H1 (cell line): ENCODE measurements around the gene SPEM1. TPM values are rescaled to one million over a fixed set of nuclear protein-coding genes. Genes with fewer than 3 reads are reported as not detected.

Experiments used
- CTCF ChIA-PET: fragments of 300-600 bp; sonication (Branson Sonifier 250); formaldehyde crosslinking; loops from one replicate; lab custom pipeline; 2021; ENCODE audit not compliant: partially characterized antibody; lab: Charles Lee
- POLR2A ChIA-PET: fragments of 300-600 bp; sonication (Branson Sonifier 250); formaldehyde crosslinking; loops from one replicate; lab custom pipeline; 2021; ENCODE audit warnings: inconsistent platforms; ENCODE audit not compliant: partially characterized antibody; lab: Charles Lee
- DNase-seq, 2 experiments: peaks; one replicate each; pipeline versions ENCODE4 v3.0.0 to v3.0.0-alpha.2; 2010 to 2022; ENCODE audit warnings: low spot score in 2 of 2, low read depth in 1 of 2, mixed read lengths in 1 of 2
- FAIRE-seq: peaks from 2 replicates; lab custom pipeline; 2011; peaks lifted over from hg19 to GRCh38; lab: Jason Lieb, UNC
- H2AFZ ChIP-seq: 2 replicates; pipeline ENCODE4 v1.8.1; 2012; ENCODE audit warnings: low read length, inconsistent platforms
- H2AK5ac ChIP-seq: 2 replicates; pipeline ENCODE4 v1.6.1; 2013; ENCODE audit warnings: low read depth, low read length
- H2BK120ac ChIP-seq: replicated peaks from 2 replicates; pipeline ENCODE3; 2013; ENCODE audit warnings: low read depth, low read length, inconsistent platforms
- H2BK12ac ChIP-seq: 2 replicates; pipeline ENCODE4 v1.6.1; 2013; ENCODE audit warnings: low read depth, low read length
- H2BK15ac ChIP-seq: 2 replicates; pipeline ENCODE4 v1.6.1; 2013; ENCODE audit warnings: low read length
- H2BK20ac ChIP-seq: 2 replicates; pipeline ENCODE4 v1.6.1; 2013; ENCODE audit warnings: low read length
- H2BK5ac ChIP-seq: 2 replicates; pipeline ENCODE4 v1.6.1; 2013; ENCODE audit warnings: low read depth, low read length
- H3K14ac ChIP-seq: 2 replicates; pipeline ENCODE4 v1.6.1; 2013; ENCODE audit warnings: inconsistent platforms; ENCODE audit not compliant: insufficient read length
- H3K18ac ChIP-seq: 2 replicates; pipeline ENCODE4 v1.6.1; 2013; ENCODE audit warnings: low read length; ENCODE audit errors: extremely low read depth
- H3K23ac ChIP-seq: 2 replicates; pipeline ENCODE4 v1.6.1; 2013; ENCODE audit warnings: inconsistent platforms; ENCODE audit not compliant: insufficient read length
- H3K23me2 ChIP-seq: 2 replicates; pipeline ENCODE4 v1.6.1; 2013; ENCODE audit warnings: low read depth, low read length
- H3K27ac ChIP-seq: 2 replicates; pipeline ENCODE4 v1.6.1; 2011; ENCODE audit warnings: low read depth, low read length, inconsistent platforms
- H3K27me3 ChIP-seq, 4 experiments: replicated peaks in 1 of 4; 1 replicate in 1 of 4; 2 replicates in 3 of 4; pipeline versions ENCODE4 v1.6.1 to v1.8.1; 2011 to 2013; ENCODE audit warnings: low read length in 3 of 4, mild to moderate bottlenecking in 3 of 4, inconsistent platforms in 2 of 4, mixed read lengths in 2 of 4, moderate library complexity in 1 of 4; ENCODE audit not compliant: control insufficient read depth in 3 of 4, insufficient read depth in 3 of 4; ENCODE audit errors: extremely low read depth in 1 of 4
- H3K36me3 ChIP-seq, 4 experiments: 2 replicates each; pipeline versions ENCODE4 v1.6.1 to v1.8.1; 2011 to 2013; ENCODE audit warnings: mild to moderate bottlenecking in 4 of 4, low read length in 3 of 4, moderate library complexity in 2 of 4, control low read depth in 1 of 4, inconsistent platforms in 1 of 4; ENCODE audit not compliant: insufficient read depth in 4 of 4, control insufficient read depth in 2 of 4
- H3K4ac ChIP-seq: replicated peaks from 2 replicates; pipeline ENCODE3; 2013; ENCODE audit warnings: low read length, low read depth, mixed read lengths, inconsistent platforms; ENCODE audit not compliant: insufficient read length
- H3K4me1 ChIP-seq, 4 experiments: replicated peaks in 1 of 4; 1 replicate in 1 of 4; 2 replicates in 3 of 4; pipeline versions ENCODE4 v1.6.1 to v1.8.1; 2011 to 2013; ENCODE audit warnings: low read length in 3 of 4, inconsistent platforms in 2 of 4, mixed read lengths in 1 of 4; ENCODE audit not compliant: insufficient read depth in 4 of 4, control insufficient read depth in 3 of 4
- H3K4me2 ChIP-seq, 2 experiments: 2 replicates each; pipeline versions ENCODE4 v1.6.1 to v1.8.1; 2011 to 2013; ENCODE audit warnings: low read depth in 2 of 2, low read length in 2 of 2, control low read depth in 1 of 2, inconsistent platforms in 1 of 2, mild to moderate bottlenecking in 1 of 2; ENCODE audit not compliant: insufficient read depth in 1 of 2
- H3K4me3 ChIP-seq, 4 experiments: fragments of 200-600, 300-600 bp in 1 of 4; sonication (generic), shearing (Covaris generic), sonication (Bioruptor Twin) in 1 of 4; 2 replicates each; pipeline versions ENCODE4 v1.5.1 to v1.8.1; 2011 to 2016; ENCODE audit warnings: low read length in 4 of 4, low read depth in 3 of 4, control low read depth in 2 of 4, inconsistent platforms in 2 of 4, mild to moderate bottlenecking in 2 of 4, mixed read lengths in 1 of 4, moderate library complexity in 1 of 4; ENCODE audit not compliant: insufficient read depth in 2 of 4; ENCODE audit errors: extremely low read depth in 1 of 4
- H3K56ac ChIP-seq: replicated peaks from 2 replicates; pipeline ENCODE3; 2013; ENCODE audit warnings: low read depth, mild to moderate bottlenecking, mixed read lengths, low read length, inconsistent platforms; ENCODE audit not compliant: insufficient read length
- H3K79me1 ChIP-seq: 2 replicates; pipeline ENCODE4 v1.6.1; 2013; ENCODE audit warnings: low read depth, low read length, control low read depth
- H3K79me2 ChIP-seq, 2 experiments: 2 replicates each; pipeline versions ENCODE4 v1.6.1 to v1.8.1; 2012 to 2013; ENCODE audit warnings: low read length in 2 of 2, mild to moderate bottlenecking in 2 of 2, inconsistent platforms in 1 of 2; ENCODE audit not compliant: insufficient read depth in 2 of 2, control insufficient read depth in 1 of 2
- H3K9ac ChIP-seq, 4 experiments: replicated peaks in 1 of 4; 1 replicate in 1 of 4; 2 replicates in 3 of 4; pipeline versions ENCODE4 v1.6.1 to v1.8.1; 2011 to 2013; ENCODE audit warnings: low read depth in 3 of 4, low read length in 3 of 4, control low read depth in 2 of 4, mild to moderate bottlenecking in 2 of 4, moderate library complexity in 2 of 4, inconsistent platforms in 1 of 4; ENCODE audit errors: extremely low read depth in 1 of 4
- H3K9me3 ChIP-seq, 2 experiments: 2 replicates each; pipeline versions ENCODE4 v1.6.1 to v1.8.1; 2012 to 2013; ENCODE audit warnings: mild to moderate bottlenecking in 2 of 2, moderate library complexity in 2 of 2, control low read depth in 1 of 2, inconsistent platforms in 1 of 2, low read depth in 1 of 2, low read length in 1 of 2, mixed read lengths in 1 of 2; ENCODE audit not compliant: insufficient read depth in 2 of 2
- H4K20me1 ChIP-seq, 2 experiments: replicated peaks in 1 of 2; 2 replicates each; pipeline versions ENCODE3 to v1.8.1; 2011 to 2013; ENCODE audit warnings: inconsistent platforms in 2 of 2, low read length in 2 of 2, mild to moderate bottlenecking in 1 of 2; ENCODE audit not compliant: insufficient read depth in 2 of 2, control insufficient read depth in 1 of 2
- H4K5ac ChIP-seq: 2 replicates; pipeline ENCODE4 v1.6.1; 2013; ENCODE audit warnings: low read length, low read depth, mixed read lengths, inconsistent platforms; ENCODE audit not compliant: insufficient read length
- H4K8ac ChIP-seq: 2 replicates; pipeline ENCODE4 v1.8.0; 2013; ENCODE audit warnings: mild to moderate bottlenecking, moderate library complexity, low read length, inconsistent platforms; ENCODE audit not compliant: insufficient read depth; ENCODE audit errors: extremely low read depth
- H4K91ac ChIP-seq: replicated peaks from 2 replicates; pipeline ENCODE3; 2013; ENCODE audit warnings: low read length, mixed read lengths, inconsistent platforms; ENCODE audit not compliant: insufficient read length
- WGBS, 2 experiments: shearing (Covaris generic) in 1 of 2; methylation state at CpG; one replicate each; pipeline versions ENCODE4 v1.1.6 to v1.1.7; 2013 to 2015; ENCODE audit warnings: low lambda C conversion rate in 2 of 2, mixed read lengths in 2 of 2, inconsistent platforms in 1 of 2, low coverage in 1 of 2, missing lambda C conversion rate in 1 of 2; ENCODE audit not compliant: insufficient replicate concordance in 2 of 2, insufficient coverage in 1 of 2, insufficient read length in 1 of 2; ENCODE audit errors: extremely low coverage in 1 of 2, missing lambda C conversion rate in 1 of 2; 5-methylcytosine and 5-hydroxymethylcytosine counted together
- polyA plus RNA-seq, 7 experiments: library from polyadenylated mRNA; depleted of rRNA in 3 of 7; stranded (reverse) in 5 of 7; unstranded in 2 of 7; fragments of >200 nt in 5 of 7; fragments of 200-250 nt in 2 of 7; gene quantifications; 1 replicate in 5 of 7; 2 replicates in 1 of 7; 4 replicates in 1 of 7; pipeline versions ENCODE4 v1.2.1 to v1.2.3, GENCODE V29; 2011 to 2013; ENCODE audit warnings: missing spikeins in 2 of 7, mixed read lengths in 2 of 7
- total RNA-seq: library from RNA; stranded (reverse); fragmentation: NEBNext Ultra II Directional; extraction: Animal tissue kit (Norgen Biotek cat#: 25700); gene quantifications from 2 replicates; pipeline ENCODE4 v1.2.1, GENCODE V29; 2021

Gene SPEM1
- total and polyA plus RNA-seq, 2 of the 8 experiments (the other 6 are each of a cell fraction or from before 2014, with no cell fraction given), result not detected

DNA sequence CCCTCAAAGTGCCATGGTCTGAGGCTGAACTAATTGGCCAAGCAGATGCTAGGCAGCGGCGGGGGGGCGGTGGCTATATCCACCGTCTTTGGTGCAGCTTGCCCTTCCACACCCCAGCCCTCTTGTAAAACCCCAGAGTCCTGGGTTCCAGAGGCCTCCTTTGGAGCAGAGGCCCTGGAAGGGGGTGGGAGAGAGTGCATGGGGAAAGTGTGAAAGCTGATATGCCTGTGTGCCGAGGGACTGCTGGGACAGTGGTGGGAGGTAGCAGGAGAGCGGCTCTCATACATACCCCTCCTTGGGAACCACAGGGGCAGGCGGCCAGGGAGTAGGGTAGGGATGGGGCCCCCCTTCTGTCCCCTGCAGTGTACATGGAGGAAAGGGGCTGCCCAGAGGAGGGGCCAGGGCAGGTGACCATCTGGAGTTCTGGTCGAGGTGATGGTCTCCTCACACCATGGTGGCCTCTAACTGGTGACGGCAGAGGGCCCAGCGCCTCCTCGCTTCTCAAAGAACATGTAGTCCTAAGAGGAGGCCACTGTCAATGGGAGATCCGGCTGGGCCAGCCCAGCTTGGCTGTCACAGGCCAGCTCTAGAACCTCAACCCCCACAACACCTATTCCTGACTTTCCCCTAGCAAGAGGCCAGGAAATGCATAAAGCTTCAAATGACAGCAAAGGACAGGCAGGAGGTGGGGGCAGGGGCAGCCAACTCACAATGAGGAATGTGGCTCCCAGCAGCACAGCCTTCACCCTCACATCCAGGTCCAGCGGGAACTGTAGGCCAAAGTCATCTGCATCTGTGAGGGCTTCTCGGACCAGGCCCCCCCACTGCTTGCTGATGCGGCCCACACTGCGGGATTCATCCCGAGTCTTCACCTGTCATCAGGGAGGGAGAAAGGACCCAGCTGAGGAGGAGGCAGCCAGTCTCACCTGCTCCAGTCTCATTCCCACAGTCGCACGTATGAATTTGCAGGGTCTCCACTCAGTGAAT lies 29.9 kb upstream of the SPEM1 start:
- Histone ChIP-seq H3K79me1 (no peaks in the 10 kb centered on the region; the same call in 1 of the 2 replicates), H2BK120ac (no peak overlapping the region), H2BK5ac (no peak overlapping the region), H3K4me1 (peaks cover 0 to 9% (median 3%) of the 10 kb centered on the region in 4 experiments; a peak in 6 of 7 replicates), H3K9me3 (no peaks in the 10 kb centered on the region), H3K4me2 (no peak overlapping the region), H3K4ac (no peak overlapping the region), H3K23ac (no peak overlapping the region), H4K5ac (no peak overlapping the region), H2BK20ac (no peak overlapping the region), H3K9ac (no peak overlapping the region), H2AFZ (no peak overlapping the region), H3K27me3 (no peaks in the 10 kb centered on the region), H3K14ac (no peak overlapping the region), H3K18ac (no peak overlapping the region), H4K91ac (no peak overlapping the region), H3K56ac (no peak overlapping the region), H2BK12ac (no peak overlapping the region), H2BK15ac (no peak overlapping the region), H3K79me2 (no peaks in the 10 kb centered on the region), H2AK5ac (no peak overlapping the region), H4K20me1 (peaks cover 2 to 10% of the 10 kb centered on the region in 2 experiments), H4K8ac (no peak overlapping the region; the same call in 1 of the 2 replicates), H3K4me3 (no peak overlapping the region), H3K36me3 (peaks cover 0 to 30% (median 10%) of the 10 kb centered on the region in 4 experiments; a peak in 5 of 8 replicates), H3K23me2 (peaks cover 14% of the 10 kb centered on the region; the same call in 1 of the 2 replicates), H3K27ac (no peak overlapping the region)
- POLR2A ChIA-PET, result interaction anchor here (1.3 to 1.9 kb wide), 3 partner anchors 8 to 94 kb away, joined by 4 to 8 read pairs (median 4); partner anchors contain the start of gene POLR2A
- FAIRE-seq (no peak), DNase-seq (no peak)
- WGBS, 2 experiments, result 86% methylated on average over 19 of the region's 19 CpGs; no CpG with 5 or more reads in 1 of the 2 experiments
- CTCF ChIA-PET, result interaction anchor here (1.1 to 2.8 kb wide), 4 partner anchors 31 to 223 kb away, joined by 3 to 8 read pairs (median 4); partner anchors contain the start of gene SENP3
